IPS-NIHi11 (cell line): ENCODE data around the gene CARD18.
A peak's percentile ranks its signal among the peaks of the same experiment; 100 is the strongest.

Experiments
- DNase-seq: peaks from one replicate; pipeline ENCODE4 v3.0.0; 2012; ENCODE audit warnings: mixed read lengths, low spot score

The CARD18 gene, protein sequence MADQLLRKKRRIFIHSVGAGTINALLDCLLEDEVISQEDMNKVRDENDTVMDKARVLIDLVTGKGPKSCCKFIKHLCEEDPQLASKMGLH

DNA sequence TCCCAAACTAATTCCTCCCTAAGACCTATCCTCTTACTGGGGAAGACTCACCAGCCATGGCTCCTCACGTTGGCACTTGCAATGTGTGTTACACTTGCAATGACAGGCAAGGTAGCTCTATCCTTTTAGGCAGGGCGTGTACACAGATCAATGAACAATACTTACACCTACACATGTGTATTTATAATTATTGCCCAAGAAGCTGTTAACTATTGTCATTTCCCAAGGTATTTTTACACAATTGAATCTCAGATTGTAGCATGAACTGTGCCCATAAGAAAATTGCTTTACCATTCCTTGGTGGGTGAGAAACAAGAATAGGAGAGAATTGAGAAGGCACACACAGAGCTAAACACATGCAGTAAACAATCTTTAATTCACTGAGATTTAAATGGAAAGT lies at the start of gene CARD18:
TSS of gene CARD18 (minus strand) at position 101 of the 400 bp plus-strand sequence. CDS start at position 58, 43 bp downstream.
- DNase-seq = no peak

DNA sequence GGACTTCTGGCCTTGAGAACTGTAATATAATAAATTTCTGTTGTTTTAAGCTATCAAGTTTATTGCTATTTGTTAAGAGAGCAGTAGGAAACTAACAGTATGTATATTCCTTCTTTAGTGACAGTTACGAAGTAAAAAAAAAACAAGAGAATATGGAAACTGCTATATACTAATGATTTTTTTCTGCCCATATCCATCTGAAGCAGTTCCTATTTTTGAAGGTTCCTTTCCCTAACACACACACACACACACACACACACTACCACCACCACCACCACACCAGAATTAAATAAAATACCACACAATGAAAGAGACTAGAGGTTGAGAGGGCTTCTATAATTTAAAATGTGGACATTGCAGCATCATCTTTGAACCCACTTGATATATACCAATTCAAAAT lies 44.4 kb upstream of the CARD18 start:
- DNase-seq = no peak

DNA sequence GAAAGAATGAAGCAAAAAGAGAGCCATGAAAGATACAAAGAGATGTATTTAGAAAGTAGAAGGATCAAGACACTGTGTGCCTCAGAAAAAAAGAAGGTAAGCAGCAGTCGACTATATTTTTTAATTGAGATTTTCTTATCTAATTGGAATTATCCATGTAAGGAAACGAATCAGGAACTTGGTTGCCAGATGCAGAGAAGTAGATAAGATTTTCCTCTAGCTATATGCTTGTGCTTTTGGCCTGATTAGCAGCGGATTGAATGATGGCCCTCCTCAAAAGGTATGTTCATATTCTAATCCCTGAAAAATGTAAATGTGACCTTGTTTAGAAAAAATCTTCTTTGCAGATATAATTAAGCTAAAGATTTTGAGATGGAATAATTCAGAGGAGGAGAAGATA lies 43.9 kb upstream of the CARD18 start:
- no peak for DNase-seq

DNA sequence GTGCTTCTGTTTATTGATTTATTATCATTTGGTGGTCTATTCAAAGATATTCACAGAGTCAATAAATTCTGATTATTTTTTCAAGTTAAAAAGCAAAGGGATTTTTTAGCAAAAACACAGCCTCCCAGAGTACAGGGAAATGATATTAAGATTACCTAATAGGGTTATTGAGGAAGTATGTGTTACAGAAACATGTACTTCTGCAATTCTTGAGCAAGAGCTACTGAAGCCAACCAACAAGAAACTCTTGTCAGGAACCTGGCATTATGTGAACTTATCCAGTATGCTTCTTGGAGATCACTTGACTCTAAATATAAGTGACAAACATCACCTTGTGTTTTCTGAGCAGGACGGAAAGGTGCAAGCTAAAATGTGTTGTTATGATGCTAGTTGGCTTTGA lies 42.0 kb upstream of the CARD18 start:
- no peak for DNase-seq

DNA sequence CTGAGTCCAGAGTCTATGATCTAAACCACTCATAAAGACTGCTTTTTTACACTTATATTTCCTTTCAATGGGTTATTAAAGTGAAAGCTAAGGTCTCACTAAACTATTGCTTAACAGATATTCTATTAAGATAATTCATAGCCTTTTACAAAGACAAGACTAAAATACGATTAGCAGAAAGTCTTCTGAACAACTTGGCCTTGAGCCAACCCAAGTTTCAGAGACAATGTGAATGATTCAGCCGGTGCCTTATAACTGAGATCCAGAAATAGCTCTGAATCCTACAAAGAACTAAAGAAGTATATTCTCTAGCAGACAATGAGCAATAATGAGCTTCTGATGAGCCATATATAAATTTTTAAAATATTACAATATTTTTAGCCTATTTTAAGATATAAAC lies 41.5 kb upstream of the CARD18 start:
- no peak for DNase-seq

DNA sequence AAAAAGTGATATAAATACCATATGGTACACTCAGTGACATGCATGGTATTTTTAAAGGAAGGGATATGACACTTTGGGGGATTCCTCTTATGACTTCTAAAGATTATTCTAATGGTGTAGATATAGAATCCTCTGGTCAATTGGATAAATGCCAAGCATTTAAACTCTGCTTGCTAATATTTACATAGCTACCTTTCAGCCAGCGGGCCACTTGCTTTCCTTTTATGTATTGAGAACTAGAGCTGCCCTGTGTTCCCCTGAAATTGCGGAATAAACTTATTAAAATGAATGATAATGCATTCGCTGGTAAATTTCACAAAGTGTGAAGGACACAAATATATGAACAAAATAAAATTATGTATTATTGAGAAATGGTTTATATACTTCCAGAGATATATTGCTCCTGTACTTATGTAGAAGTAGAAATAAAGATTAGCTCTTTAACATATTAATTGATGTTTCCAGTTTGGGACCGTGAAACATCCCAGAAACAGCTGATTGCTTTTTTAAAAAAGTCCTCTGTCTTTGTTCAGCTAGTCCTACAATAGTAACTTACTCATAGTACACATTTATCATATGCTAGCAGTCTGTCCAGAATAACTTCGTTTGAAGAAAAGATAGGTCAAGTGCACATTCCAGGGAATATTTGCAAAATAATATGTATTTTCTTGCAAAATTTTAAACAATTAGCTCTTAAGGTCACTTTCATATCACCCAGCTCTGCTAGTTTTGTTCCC lies 40.1 kb upstream of the CARD18 start:
- no peak for DNase-seq

DNA sequence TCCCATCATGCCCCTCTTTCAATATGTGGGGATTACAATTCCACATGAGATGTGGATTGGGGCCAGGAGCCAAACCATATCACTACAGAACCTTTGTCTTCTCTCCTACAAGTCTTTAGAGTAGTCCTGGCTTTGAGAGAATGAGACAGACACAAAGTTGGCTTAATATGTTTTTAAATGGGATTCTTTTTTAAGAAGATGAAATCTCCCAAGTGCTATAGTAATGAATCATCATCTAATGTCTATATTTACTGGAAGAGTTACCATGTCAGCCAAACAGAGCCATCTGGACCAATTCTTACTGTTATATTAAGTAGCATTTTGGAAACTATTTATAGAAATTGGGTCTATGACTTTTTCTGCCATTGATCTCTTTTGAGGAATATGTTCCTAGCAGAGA lies 38.1 kb upstream of the CARD18 start:
- no peak for DNase-seq

DNA sequence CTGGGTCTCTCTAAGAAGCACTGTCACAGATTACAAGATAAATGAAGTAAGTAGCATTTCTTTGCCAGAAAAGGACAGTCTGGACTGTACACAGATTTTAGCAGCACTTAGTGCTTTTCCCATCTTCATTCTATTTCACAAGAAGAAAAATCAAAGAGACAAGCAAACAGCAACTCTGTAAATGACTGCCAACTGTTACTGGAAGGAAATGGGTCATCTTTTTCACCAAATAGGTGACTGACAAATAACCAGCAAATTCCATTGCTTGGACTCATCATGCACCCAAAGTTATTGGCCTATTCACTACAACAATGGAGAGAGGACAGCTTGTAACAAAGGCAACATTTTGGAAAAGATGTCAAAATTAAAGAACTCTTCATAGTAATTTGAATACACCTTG lies 28.9 kb upstream of the CARD18 start:
- no peak for DNase-seq

DNA sequence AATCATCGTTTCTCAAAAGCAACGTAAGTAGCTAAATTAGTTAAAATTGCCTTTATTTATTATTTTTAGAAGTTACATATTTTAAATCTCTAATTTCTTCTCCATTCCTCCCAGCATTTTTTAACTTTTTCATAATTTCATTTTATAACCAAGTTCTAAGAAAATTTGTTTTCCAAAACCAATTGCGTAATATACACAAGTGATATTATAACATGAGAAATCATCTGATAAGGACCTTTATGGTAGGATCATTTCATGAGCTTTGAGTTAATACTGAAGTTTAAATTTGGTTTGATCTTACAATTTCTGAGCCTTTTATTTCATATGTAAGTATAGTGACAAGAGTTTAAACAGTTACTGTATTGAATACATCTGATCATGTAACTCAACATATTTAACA lies 27.7 kb upstream of the CARD18 start:
- DNase-seq = no peak

DNA sequence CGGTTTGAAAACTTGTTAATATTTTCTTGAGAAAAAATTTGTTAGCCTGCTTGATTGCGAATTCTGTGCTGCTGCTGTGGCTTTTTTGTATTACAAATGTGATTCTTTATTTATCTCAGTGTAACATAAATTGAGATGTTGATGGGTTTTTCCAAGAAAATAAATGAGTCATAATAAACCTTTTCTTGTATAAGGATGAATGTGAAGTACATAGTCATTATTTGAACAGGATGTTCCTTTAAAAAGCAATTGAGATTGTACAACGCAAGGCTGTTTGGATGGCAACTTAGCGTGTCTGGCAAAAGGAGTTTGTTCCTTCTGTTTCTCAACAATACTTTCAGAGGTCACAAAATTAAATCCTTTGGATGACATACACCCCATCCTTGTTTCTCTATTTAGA lies 24.6 kb upstream of the CARD18 start:
- no peak for DNase-seq

DNA sequence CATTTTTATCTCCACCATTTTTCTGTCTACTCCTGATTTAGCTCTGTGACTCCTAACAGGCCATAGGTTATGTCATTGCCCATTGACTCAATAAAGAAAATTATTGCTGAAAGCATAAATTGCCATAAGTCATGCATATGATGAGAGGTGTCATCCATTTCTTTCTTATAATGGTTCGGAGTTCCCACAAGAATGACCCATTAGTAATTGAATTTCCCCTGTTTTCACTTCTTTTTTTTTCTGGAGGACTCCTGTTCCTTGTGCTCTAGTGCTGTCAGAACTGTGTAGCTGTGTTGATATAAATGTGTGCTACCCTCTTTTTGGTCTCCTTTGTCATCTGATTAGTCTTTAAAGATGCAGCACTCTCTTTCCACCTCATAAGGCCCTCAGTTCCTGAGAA lies 22.9 kb upstream of the CARD18 start:
- no peak for DNase-seq

DNA sequence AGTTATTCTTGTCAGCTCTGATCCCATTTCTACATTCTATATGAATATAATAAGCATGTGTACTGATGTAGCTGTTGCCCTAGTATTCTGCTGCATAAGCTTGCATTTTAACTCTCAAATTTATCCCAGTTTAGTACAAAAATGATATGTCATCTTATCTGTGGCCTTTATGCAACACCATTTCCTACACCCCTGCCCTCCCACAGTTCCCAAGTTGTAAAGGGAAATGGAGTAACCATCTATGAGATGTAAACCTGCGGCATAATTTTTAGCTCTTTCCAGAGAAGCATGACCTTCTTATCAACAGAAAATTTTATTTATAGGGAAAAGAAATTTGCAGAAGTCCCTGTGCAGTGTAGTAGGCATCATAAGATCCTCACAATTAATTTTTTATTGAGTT lies 18.9 kb upstream of the CARD18 start:
- no peak for DNase-seq

DNA sequence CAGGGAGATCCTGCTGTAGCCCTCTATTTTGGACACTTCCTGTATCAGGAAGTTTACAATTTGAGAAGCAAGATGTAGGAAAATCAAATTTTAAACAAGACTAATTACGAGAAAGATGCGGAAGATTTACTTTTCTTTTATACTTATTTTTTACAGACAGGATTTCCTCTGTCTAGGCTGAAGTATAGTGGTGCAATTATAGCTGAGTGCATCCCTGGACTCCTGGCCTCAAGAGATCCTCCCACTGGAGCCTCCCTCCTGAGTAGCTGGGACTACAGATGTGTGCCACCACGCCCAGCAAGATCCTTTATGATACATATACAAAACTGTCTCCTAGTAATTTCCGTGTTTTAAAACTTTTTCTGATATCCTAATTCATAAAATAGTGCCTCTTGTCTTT lies 17.2 kb upstream of the CARD18 start:
- no peak for DNase-seq

DNA sequence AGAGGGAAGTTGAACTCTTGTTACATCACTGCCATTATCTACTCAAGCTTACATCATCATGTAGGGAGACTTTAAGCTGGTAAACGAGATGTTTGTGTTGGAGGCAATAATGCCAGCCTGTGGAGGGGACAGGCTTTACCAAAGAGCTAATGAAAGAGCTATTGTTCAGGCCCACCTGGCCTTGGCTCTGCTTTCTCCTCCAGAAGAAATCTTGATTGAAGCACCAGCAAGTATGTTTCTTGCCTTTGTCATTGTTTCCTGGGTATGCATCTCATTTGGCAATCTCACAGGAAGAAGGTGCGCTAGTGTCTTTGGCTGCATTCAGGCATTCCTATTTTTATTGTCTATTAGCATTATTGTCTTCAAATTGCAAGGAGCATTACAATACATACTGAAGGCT lies 16.7 kb upstream of the CARD18 start:
- DNase-seq = no peak

DNA sequence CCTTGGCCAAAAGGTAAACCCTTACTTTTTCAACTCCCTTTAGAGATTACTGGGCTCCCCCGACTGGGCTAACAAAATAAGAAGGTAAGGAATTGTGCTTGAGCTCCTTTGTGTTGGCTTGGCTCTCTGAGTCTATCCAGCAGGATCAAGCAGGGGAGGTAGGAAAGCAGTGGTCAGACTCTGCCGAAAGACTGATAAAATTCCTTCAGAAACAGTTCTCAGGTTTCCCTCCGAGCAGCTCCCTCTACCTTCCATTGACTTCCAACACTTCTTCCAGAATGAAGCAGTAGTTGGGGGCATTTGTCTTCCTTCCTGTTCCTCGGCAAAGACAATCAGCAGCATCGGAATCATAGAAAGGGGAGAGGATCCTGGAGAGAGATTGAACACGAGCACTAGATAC lies 16.1 kb upstream of the CARD18 start:
- DNase-seq = peak; percentile 11

DNA sequence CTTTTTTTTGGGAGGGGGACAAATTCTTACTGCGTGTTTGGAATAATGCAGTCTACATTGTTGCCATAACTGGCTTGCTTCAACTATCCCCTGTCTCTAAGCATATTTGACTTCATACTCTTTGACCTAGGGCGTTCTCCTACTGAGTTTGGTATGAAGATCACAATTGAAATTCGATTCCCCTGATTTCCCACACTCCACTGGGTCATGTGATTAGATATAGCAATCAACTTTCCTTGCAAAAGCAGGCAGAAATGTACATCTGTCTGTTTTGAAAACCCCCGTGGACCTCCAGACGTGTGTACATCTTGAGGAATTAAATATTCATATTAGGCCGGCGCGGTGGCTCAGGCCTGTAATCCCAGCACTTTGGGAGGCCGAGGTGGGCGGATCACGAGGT lies 13.8 kb upstream of the CARD18 start:
- DNase-seq = no peak

DNA sequence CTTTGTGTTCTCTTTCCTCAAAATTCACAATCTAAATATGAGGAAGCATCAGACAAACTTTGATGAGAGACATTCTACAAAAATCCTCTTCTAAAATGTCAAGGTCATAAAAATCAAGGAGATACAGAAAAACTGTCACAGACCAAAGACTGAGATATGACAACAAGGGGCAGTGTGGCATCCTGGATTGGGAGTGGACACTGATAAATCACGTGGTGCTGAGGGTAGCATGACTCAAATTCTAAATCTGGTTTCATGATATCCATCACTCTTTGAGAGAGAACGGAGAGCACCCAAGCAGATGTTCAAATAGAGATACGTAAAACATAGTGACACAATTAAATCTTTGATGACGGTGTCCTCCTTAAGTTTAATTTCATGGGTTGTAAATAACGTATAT lies 13.0 kb upstream of the CARD18 start:
- no peak for DNase-seq

DNA sequence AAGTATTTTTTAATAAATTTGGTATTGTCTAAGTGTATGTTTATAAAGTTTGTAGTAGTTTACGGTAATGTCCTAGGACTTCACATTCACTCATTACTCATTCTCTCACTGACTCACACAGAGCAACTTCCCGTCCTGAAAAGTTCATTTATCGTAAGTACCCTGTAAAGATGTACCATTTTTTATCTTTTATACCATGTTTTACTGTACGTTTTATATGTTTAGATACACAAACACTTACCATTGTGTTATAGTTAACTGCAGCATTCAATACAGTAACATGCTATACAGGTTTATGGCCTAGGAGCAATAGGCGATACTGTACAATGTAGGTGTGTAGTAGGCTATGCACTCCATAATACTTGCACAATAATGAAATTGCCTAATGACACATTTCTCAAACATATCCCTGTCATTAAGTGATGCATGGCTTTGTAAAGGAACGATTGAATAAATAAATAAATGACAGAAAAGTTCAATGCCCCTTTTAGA lies 12.5 kb upstream of the CARD18 start:
- DNase-seq = no peak

DNA sequence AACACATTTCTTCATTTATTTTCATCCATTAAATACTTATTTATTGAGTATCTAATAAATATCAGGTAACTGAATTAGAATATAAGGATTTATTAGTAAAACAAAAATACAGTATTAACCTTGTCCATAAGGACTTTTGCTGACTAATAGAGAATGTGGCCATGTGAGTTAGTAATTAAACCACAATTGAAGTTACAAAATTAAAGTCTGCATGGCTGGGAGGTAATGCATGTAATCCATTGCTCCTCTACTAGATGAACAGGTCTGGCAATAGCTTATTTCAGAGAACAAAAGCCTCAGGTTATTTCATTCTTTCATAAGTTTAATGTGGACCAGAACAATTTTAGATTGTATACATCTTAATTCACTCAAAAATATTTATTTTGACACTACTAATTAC lies 9.9 kb upstream of the CARD18 start:
- DNase-seq = no peak

DNA sequence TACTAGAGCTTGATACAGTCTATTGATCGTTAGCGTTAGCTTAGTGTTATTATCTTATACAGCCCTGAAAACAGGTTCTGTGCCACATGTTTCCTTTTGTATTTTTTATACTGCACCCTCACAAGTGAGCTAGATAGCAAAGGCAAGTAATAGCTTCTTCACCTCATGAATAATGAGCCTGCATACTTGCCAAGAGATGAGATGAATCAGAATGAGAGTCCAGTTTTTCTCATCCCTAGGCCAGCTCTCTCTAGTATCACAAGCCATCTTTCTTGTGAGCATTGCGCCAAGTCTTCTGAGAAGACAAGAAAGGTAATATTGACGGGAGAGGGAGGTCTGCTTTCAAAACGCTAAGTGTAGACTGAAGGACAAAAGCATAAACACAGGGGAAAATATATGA lies 8.7 kb upstream of the CARD18 start:
- DNase-seq = no peak

DNA sequence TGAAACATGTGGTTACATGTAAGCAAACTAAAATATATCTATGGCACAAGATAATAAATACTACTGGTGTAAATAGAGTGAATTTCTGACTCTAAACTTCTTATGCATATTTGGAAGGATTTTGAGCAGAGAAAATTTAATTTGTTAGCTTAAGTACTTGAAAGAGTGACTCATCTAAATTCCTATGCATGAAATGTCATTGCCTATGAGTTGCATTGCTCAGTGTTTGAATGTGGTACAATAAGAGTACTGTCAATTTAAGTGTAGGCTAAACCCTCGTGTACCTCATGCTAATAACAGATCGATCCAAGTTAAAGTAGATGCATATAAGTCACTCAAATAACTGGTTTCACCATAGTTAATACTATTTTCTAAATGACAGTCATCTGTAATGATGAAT lies 5.3 kb upstream of the CARD18 start:
- DNase-seq = no peak

DNA sequence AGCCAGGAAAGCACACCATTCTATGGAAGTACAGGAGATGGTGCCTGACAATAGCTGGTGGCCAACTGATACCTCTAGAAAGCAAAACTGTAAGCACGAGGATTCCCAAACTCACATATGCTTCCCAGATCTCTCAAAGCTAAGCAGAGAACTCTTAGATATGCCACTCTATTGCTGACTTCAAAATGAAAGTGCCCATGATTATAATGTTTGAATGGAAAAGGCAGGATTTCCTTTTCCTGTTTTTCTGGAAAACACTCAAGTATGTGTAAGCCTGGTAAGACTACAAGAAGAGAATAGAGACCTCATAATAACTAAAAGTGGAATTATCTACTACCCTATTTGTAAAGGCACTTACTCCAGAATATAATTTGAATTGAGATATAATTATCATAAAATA lies 2.6 kb upstream of the CARD18 start:
- DNase-seq = no peak

DNA sequence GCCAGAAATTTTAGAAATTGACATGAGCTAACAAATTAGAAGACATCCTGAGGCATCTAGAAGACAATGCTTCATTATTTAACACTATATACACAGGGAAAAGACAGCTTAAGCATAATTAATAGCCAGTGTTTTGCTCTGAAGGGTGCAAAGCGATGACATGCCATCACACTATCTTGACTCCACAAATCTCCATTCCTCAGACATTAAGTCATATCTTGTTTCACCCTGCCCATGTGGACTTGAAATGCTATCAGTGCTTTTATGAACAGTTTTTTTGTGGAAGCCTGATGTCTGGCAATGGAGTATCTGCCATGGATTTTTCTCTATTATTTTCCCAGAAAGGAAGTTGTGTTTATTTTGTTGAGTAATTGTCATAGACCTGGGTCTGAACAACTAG lies 2.3 kb downstream of the CARD18 start:
- no peak for DNase-seq

DNA sequence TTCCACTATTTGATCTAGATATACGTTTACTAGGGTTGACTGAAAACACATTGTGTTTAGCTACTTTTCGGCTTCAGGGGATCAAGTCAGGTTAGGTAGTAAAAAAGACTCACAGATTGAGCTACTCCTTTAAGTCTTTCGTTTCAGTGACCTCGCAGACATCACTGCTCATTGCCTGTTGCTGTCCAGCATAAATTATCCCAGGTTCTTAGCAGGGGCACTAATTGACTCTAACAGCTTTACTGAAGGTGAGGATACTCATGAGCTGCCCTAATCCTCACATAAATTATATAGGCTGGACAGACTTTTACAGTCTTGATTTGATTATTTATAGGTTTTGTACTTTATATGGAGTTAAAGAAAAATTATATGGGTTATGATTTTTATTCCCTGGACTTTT lies 3.7 kb downstream of the CARD18 start:
- no peak for DNase-seq
